Measurements from ENCODE around the gene LRRC4C. TPM values are rescaled to one million over a fixed set of nuclear protein-coding genes. Genes with fewer than 3 reads are reported as not detected.

LRRC4C gene
- total RNA-seq, 1 experiment from 2014 or later: 0.13 TPM

DNA sequence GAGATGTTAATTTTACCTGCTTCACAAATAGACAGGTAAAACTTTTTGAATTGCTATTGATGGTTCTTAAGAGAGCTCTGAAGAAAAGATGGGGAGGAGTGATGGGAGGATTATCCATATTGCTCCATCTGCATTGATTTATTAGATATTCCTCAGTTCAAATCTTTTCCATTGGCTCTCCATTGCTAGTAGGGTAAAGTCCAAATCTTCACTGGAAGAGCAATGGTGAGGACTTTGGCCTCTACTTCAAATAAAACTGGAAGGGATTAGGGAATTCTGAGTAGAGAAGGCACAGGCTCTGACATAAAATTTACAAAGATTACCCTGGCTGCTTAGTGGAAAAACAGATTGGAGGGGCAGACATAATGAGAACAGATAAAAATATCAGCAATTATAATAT, 1024.1 kb downstream of the LRRC4C start:
- Histone ChIP-seq H4K20me1 (ENCODE audit: control insufficient read depth, insufficient read depth, insufficient read length) (no peaks in the 10 kb centered on the region), H3T11ph (ENCODE audit: low read length) (no peak overlapping the region), H3K23me2 (ENCODE audit: insufficient read length, low read depth, low read length, poor library complexity, severe bottlenecking) (no peaks in the 10 kb centered on the region), H2BK15ac (ENCODE audit: low read depth, low read length) (no peak overlapping the region), H3K27ac (ENCODE audit: insufficient read length, low read depth, low read length) (no peak overlapping the region), H3K23ac (ENCODE audit: insufficient read length, low read depth, low read length) (no peak overlapping the region), H3K79me1 (ENCODE audit: insufficient read depth, low read depth, low read length, poor library complexity, severe bottlenecking) (no peaks in the 10 kb centered on the region), H4K8ac (replicated peaks; ENCODE audit: insufficient read length, low read depth, low read length) (no peak overlapping the region), H3K4me2 (ENCODE audit: insufficient read depth, insufficient read length, low read length) (no peak overlapping the region), H3K27me3 (ENCODE audit: insufficient read depth, low read length) (no peaks in the 10 kb centered on the region), H3K56ac (ENCODE audit: insufficient read length, low read depth, low read length) (no peak overlapping the region), H3K9ac (ENCODE audit: extremely low read depth, insufficient read length, low read length) (no peak overlapping the region), H2BK12ac (ENCODE audit: insufficient read length, low read depth, low read length) (no peak overlapping the region), H3K14ac (ENCODE audit: insufficient read depth, low read length) (no peak overlapping the region), H3K79me2 (ENCODE audit: insufficient read depth, low read length) (no peaks in the 10 kb centered on the region), H4K5ac (ENCODE audit: insufficient read length, low read depth, low read length) (no peak overlapping the region), H2AFZ (ENCODE audit: low read length) (no peak overlapping the region), H2BK20ac (ENCODE audit: low read depth, low read length, poor library complexity, severe bottlenecking) (no peak overlapping the region), H4K91ac (ENCODE audit: insufficient read length, low read depth, low read length) (no peak overlapping the region), H3K4me1 (ENCODE audit: insufficient read depth, low read length) (no peaks in the 10 kb centered on the region), H3K4ac (ENCODE audit: low read depth, low read length) (no peak overlapping the region), H2BK5ac (ENCODE audit: insufficient read length, low read length) (no peak overlapping the region), H3K9me3 (ENCODE audit: control insufficient read depth, low read depth, low read length) (no peaks in the 10 kb centered on the region), H2BK120ac (ENCODE audit: low read depth, low read length, poor library complexity, severe bottlenecking) (no peak overlapping the region), H3K18ac (ENCODE audit: insufficient read length, low read depth, low read length) (no peak overlapping the region), H2AK5ac (ENCODE audit: insufficient read length, low read length) (no peak overlapping the region)
- Mint-ChIP-seq H3K4me1 (no peaks in the 10 kb centered on the region), H3K36me3 (ENCODE audit: insufficient read depth in 1 of 3, low read depth in 3 of 3) (no peaks in the 10 kb centered on the region; a peak in 1 of 7 replicates), H3K27ac (no peak overlapping the region), H3K9me3 (no peaks in the 10 kb centered on the region), H3K4me3 (no peak overlapping the region), H3K27me3 (ENCODE audit: low read depth) (no peaks in the 10 kb centered on the region)
- TF ChIP-seq CTCF (conservative IDR thresholded peaks at IDR 0.05): no peak
- DNase-seq: no peak

Measured in H9 (cell line).